PC-9 (cell line): ENCODE data around the gene SERPINA12. TPM values are rescaled to one million over a fixed set of nuclear protein-coding genes. Genes with fewer than 3 reads are reported as not detected.

Experiments used
- BruUV-seq: library from RNA; stranded (reverse); fragments of 400-500 nt; replicated peaks from 2 replicates; lab custom pipeline; 2021; lab: Mats Ljungman, UMichigan
- CTCF ChIA-PET: fragments of 300-600 bp; sonication (Branson Sonifier 250); formaldehyde crosslinking; loops from one replicate; lab custom pipeline; 2022; ENCODE audit warnings: antibody characterized with exemption; lab: Charles Lee
- POLR2A ChIA-PET: fragments of 300-600 bp; sonication (Branson Sonifier 250); formaldehyde crosslinking; loops from one replicate; lab custom pipeline; 2022; ENCODE audit warnings: antibody characterized with exemption; ENCODE audit not compliant: unreplicated experiment; lab: Charles Lee
- DNase-seq, 2 experiments: peaks; one replicate each; pipeline versions ENCODE4 v3.0.0 to v3.0.0-alpha.2; 2015 to 2022; ENCODE audit warnings: mixed read lengths in 1 of 2
- H2AFZ ChIP-seq: fragments of 200-600 bp; sonication (generic); 2 replicates; pipeline ENCODE4 v1.8.1; 2017; ENCODE audit warnings: antibody characterized with exemption
- H3F3A ChIP-seq: fragments of 200-600 bp; sonication (generic); 2 replicates; pipeline ENCODE4 v1.8.1; 2017; ENCODE audit warnings: antibody characterized with exemption, mild to moderate bottlenecking, low read depth; ENCODE audit not compliant: insufficient read depth
- H3K27ac ChIP-seq: fragments of 200-600 bp; sonication (generic); 2 replicates; pipeline ENCODE4 v1.6.1; 2016; ENCODE audit warnings: mixed run types
- H3K27me3 ChIP-seq: fragments of 200-600 bp; sonication (generic); 2 replicates; pipeline ENCODE4 v1.6.1; 2016; ENCODE audit warnings: low read depth, mixed run types; ENCODE audit not compliant: insufficient read depth
- H3K36me3 ChIP-seq: fragments of 200-600 bp; sonication (generic); 2 replicates; pipeline ENCODE4 v1.6.1; 2016; ENCODE audit warnings: low read depth, mixed run types
- H3K4me1 ChIP-seq: fragments of 200-600 bp; sonication (generic); replicated peaks from 2 replicates; pipeline ENCODE4 v1.6.1; 2016; ENCODE audit warnings: mixed run types; ENCODE audit not compliant: insufficient read depth
- H3K4me2 ChIP-seq: fragments of 200-600 bp; sonication (generic); 2 replicates; pipeline ENCODE4 v1.6.1; 2017; ENCODE audit warnings: mixed run types
- H3K4me3 ChIP-seq: fragments of 200-600 bp; sonication (generic); 2 replicates; pipeline ENCODE4 v1.6.1; 2016; ENCODE audit warnings: mixed run types
- H3K79me2 ChIP-seq: fragments of 200-600 bp; sonication (generic); 2 replicates; pipeline ENCODE4 v1.6.1; 2017; ENCODE audit warnings: low read depth, mixed run types
- H3K9me2 ChIP-seq: fragments of 200-600 bp; sonication (generic); 2 replicates; pipeline ENCODE4 v1.8.1; 2017; ENCODE audit warnings: mild to moderate bottlenecking; ENCODE audit not compliant: insufficient read depth
- H3K9me3 ChIP-seq: fragments of 200-600 bp; sonication (generic); 2 replicates; pipeline ENCODE4 v1.8.1; 2016; ENCODE audit warnings: low read depth; ENCODE audit not compliant: insufficient read depth
- H4K20me1 ChIP-seq: fragments of 200-600 bp; sonication (generic); 2 replicates; pipeline ENCODE4 v1.8.1; 2017; ENCODE audit not compliant: insufficient read depth
- CTCF ChIP-seq: fragments of 200-600 bp; sonication (generic); conservative IDR thresholded peaks from 2 replicates; pipeline ENCODE4 v1.6.1; 2017; ENCODE audit warnings: mixed run types, antibody characterized with exemption, mild to moderate bottlenecking, moderate library complexity
- EZH2 ChIP-seq: fragments of 200-600 bp; sonication (generic); IDR thresholded peaks from 2 replicates; pipeline ENCODE4 v1.8.0; 2017; ENCODE audit warnings: antibody characterized with exemption, low read depth
- intact Hi-C: fragments of 100-400 bp; cut with micrococcal nuclease; formaldehyde crosslinking; loops from one replicate; pipeline ENCODE4 v1.10.0; 2022; ENCODE audit not compliant: unreplicated experiment
- total RNA-seq: library from RNA; stranded (reverse); gene quantifications from 2 replicates; pipeline ENCODE4 v1.2.3, GENCODE V29; 2021

The SERPINA12 gene
- total RNA-seq, 1 experiment from 2014 or later = not detected

GRCh38 chr14:94465042-94465441, 44.2 kb downstream of the SERPINA12 start:
- no peaks in the 10 kb centered on the region for H3K36me3 ChIP-seq
- H3K4me2 ChIP-seq = no peak overlapping the region
- H3K4me3 ChIP-seq = no peak overlapping the region
- no peaks in the 10 kb centered on the region for H3K79me2 ChIP-seq
- H4K20me1 ChIP-seq = no peaks in the 10 kb centered on the region
- no peak for DNase-seq
- ChIA-PET CTCF (no interaction called here), POLR2A (no interaction called here)
- H3K9me3 ChIP-seq = no peaks in the 10 kb centered on the region
- no peaks in the 10 kb centered on the region for H3F3A ChIP-seq
- no peak overlapping the region for H2AFZ ChIP-seq
- TF ChIP-seq CTCF (no peak), EZH2 (no peak)
- no peak overlapping the region for H3K27ac ChIP-seq
- no peaks in the 10 kb centered on the region for H3K9me2 ChIP-seq
- no TSS peak for BruUV-seq
- intact Hi-C loops = no loop called here
- H3K4me1 ChIP-seq = no peaks in the 10 kb centered on the region
- peaks cover 8% of the 10 kb centered on the region; the same call in 1 of the 2 replicates for H3K27me3 ChIP-seq

- POLR2A ChIA-PET = no interaction called here
- Histone ChIP-seq H3K9me2 (no peaks in the 10 kb centered on the region), H3F3A (no peaks in the 10 kb centered on the region), H3K27ac (no peak overlapping the region), H3K4me3 (no peak overlapping the region), H3K27me3 (peaks cover 8% of the 10 kb centered on the region; the same call in 1 of the 2 replicates), H3K4me1 (no peaks in the 10 kb centered on the region), H4K20me1 (no peaks in the 10 kb centered on the region), H3K36me3 (no peaks in the 10 kb centered on the region), H3K79me2 (no peaks in the 10 kb centered on the region), H3K9me3 (no peaks in the 10 kb centered on the region), H2AFZ (no peak overlapping the region), H3K4me2 (no peak overlapping the region)
- no TSS peak for BruUV-seq
- intact Hi-C loops = no loop called here
- CTCF ChIA-PET = no interaction called here
- TF ChIP-seq EZH2 (no peak), CTCF (no peak)
- DNase-seq = no peak
Measured at GRCh38 chr14:94464290-94464689, 45.0 kb downstream of the SERPINA12 start.

GRCh38 chr14:94462763-94463572, 46.3 kb downstream of the SERPINA12 start:
- Histone ChIP-seq H4K20me1 (no peaks in the 10 kb centered on the region), H3K27me3 (peaks cover 8% of the 10 kb centered on the region; the same call in 1 of the 2 replicates), H3K9me2 (no peaks in the 10 kb centered on the region), H3K27ac (no peak overlapping the region), H2AFZ (no peak overlapping the region), H3K9me3 (no peaks in the 10 kb centered on the region), H3K79me2 (no peaks in the 10 kb centered on the region), H3K4me1 (no peaks in the 10 kb centered on the region), H3F3A (no peaks in the 10 kb centered on the region), H3K4me2 (no peak overlapping the region), H3K36me3 (no peaks in the 10 kb centered on the region), H3K4me3 (no peak overlapping the region)
- CTCF ChIA-PET = no interaction called here
- no peak for TF ChIP-seq CTCF
- TF ChIP-seq EZH2 = no peak
- no peak for DNase-seq
- POLR2A ChIA-PET = no interaction called here
- intact Hi-C loops = no loop called here
- BruUV-seq = no TSS peak
